Right lung (tissue), 10 donors: ENCODE results near the gene ACTR3C. TPM values are rescaled to one million over a fixed set of nuclear protein-coding genes. Genes with fewer than 3 reads are reported as not detected.

Source experiments
- DNase-seq, 2 donors: peaks; one replicate each; pipeline ENCODE4 v3.0.0-alpha.2; 2013
- long read RNA-seq, 8 donors: transcript quantifications; one replicate each; lab custom pipeline, GENCODE V29; 2026
- polyA plus RNA-seq, 5 donors: library from polyadenylated mRNA; unstranded; fragments of 120-200 nt; gene quantifications; one replicate each; pipeline versions ENCODE4 v1.2.1 to v1.2.3, GENCODE V29; 2013; ENCODE audit warnings: inconsistent platforms in 1 of 5, low replicate concordance in 1 of 5; ENCODE audit not compliant: insufficient read length in 5 of 5, insufficient read depth in 1 of 5

Gene ACTR3C
- 1 to 10 TPM; 4.0 to 9.4 (median 5.4) TPM for polyA plus RNA-seq
- long read RNA-seq, donor 1, full-length matches to known transcripts, result 3 of 3 reads
- long read RNA-seq, donor 1, partial matches to known transcripts, result 0 of 3 reads
- long read RNA-seq, donor 1, other reads (novel, unspliced or antisense), result 0 of 3 reads
- long read RNA-seq, donor 2, result 0 reads
- long read RNA-seq, donor 3, result 0 reads
- long read RNA-seq, donor 4, result 0 reads
- long read RNA-seq, donor 5, result 0 reads
- long read RNA-seq, donor 6, full-length matches to known transcripts, result 3 of 3 reads
- long read RNA-seq, donor 6, partial matches to known transcripts, result 0 of 3 reads
- long read RNA-seq, donor 6, other reads (novel, unspliced or antisense), result 0 of 3 reads
- long read RNA-seq, donor 7, full-length matches to known transcripts, result 2 of 2 reads
- long read RNA-seq, donor 7, partial matches to known transcripts, result 0 of 2 reads
- long read RNA-seq, donor 7, other reads (novel, unspliced or antisense), result 0 of 2 reads
- long read RNA-seq, donor 8, full-length matches to known transcripts, result 1 of 1 reads
- long read RNA-seq, donor 8, partial matches to known transcripts, result 0 of 1 reads
- long read RNA-seq, donor 8, other reads (novel, unspliced or antisense), result 0 of 1 reads

GRCh38 chr7:150322833-150323681, at the start of gene ACTR3C, which contains the start of gene LRRC61:
Gene ACTR3C, minus strand, starts transcription at chr7:150323545. Its CDS starts 28,249 bp downstream, at chr7:150295296.
Gene LRRC61, plus strand, starts transcription at chr7:150323355. Its CDS starts 13,507 bp downstream, at chr7:150336862.
- DNase-seq, result peak in 1 of 2 donors; percentile 55

- DNase-seq, result no peak
These were observed 49.1 kb upstream of the ACTR3C start for GRCh38 chr7:150372271-150373048.

GRCh38 chr7:150371996-150372270, 48.6 kb upstream of the ACTR3C start:
- DNase-seq, result no peak

GRCh38 chr7:150371131-150371995, 48.0 kb upstream of the ACTR3C start:
- DNase-seq, result no peak

- DNase-seq, result no peak
These were observed 47.3 kb upstream of the ACTR3C start for GRCh38 chr7:150370612-150371071.

GRCh38 chr7:150369748-150370501, 46.6 kb upstream of the ACTR3C start:
- DNase-seq, result no peak

GRCh38 chr7:150368884-150369747, 45.8 kb upstream of the ACTR3C start:
- peak in 1 of 2 donors; percentile 52 for DNase-seq

GRCh38 chr7:150368096-150368883, 44.9 kb upstream of the ACTR3C start, which contains the start of gene REPIN1:
Gene REPIN1, plus strand, starts transcription at chr7:150368822. Its CDS starts 890 bp downstream, at chr7:150369712.
- peak; percentile 83 to 87 for DNase-seq

GRCh38 chr7:150367677-150368095, 44.3 kb upstream of the ACTR3C start:
- DNase-seq, result no peak

GRCh38 chr7:150365673-150366398, 42.5 kb upstream of the ACTR3C start:
- no peak for DNase-seq

GRCh38 chr7:150365194-150365593, 41.8 kb upstream of the ACTR3C start:
- no peak for DNase-seq

GRCh38 chr7:150363872-150364271, 40.5 kb upstream of the ACTR3C start:
- DNase-seq, result no peak

GRCh38 chr7:150363370-150363769, 40.0 kb upstream of the ACTR3C start:
- no peak for DNase-seq

GRCh38 chr7:150361807-150362621, 38.7 kb upstream of the ACTR3C start:
- DNase-seq, result no peak

- no peak for DNase-seq
These were observed 38.1 kb upstream of the ACTR3C start for GRCh38 chr7:150361402-150361801.
